ENCODE data around the gene IGF1R. TPM values are rescaled to one million over a fixed set of nuclear protein-coding genes. Genes with fewer than 3 reads are reported as not detected.

Gene IGF1R
- total and polyA plus RNA-seq, 2 of the 13 experiments (the other 11 are each of a cell fraction or from before 2014, with no cell fraction given): 15.9 to 18.4 TPM

DNA sequence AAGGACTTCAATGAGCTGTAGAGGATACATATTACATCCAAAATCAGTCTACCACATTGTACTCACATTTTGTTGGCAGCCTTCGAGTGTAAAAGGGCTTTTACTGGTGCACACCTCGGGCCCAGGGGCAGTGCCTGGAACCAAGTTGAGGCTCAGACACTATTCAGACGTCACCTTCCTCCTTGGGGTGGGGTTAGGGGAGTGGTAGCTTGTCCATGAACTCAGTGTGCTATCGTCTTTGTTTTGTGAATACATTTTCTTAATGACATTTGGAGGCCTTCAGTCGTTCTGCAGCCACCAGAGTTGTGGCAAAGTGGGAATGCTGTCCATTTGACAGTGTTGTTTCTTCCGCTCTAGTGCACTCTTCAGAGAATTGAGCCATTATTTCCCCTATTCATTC, 245.1 kb downstream of the IGF1R start:
- Histone ChIP-seq H3K9ac (ENCODE audit: insufficient read depth, low read depth, low read length) (no peak overlapping the region), H2AFZ (ENCODE audit: low read length) (no peak overlapping the region), H3K79me2 (ENCODE audit: insufficient read depth, low read length) (peaks cover 4% of the 10 kb centered on the region), H3K4me3 (replicated peaks in 1 of 3; ENCODE audit: insufficient read depth in 1 of 3, low read depth in 2 of 3, low read length in 3 of 3) (no peak overlapping the region), H3K4me1 (ENCODE audit: insufficient read depth, low read length) (peaks cover 29% of the 10 kb centered on the region), H4K20me1 (ENCODE audit: insufficient read depth, low read length) (peaks cover 25% of the 10 kb centered on the region), H3K27me3 (ENCODE audit: control insufficient read depth in 1 of 2, insufficient read depth in 2 of 2, low read length in 2 of 2) (no peaks in the 10 kb centered on the region), H3K4me2 (ENCODE audit: low read depth, low read length) (no peak overlapping the region), H3K9me3 (ENCODE audit: low read length) (no peaks in the 10 kb centered on the region), H3K27ac (ENCODE audit: extremely low read length, insufficient read depth, low read length) (no peak overlapping the region), H3K36me3 (replicated peaks in 1 of 2; ENCODE audit: control insufficient read depth in 1 of 2, insufficient read depth in 2 of 2, low read length in 2 of 2) (peaks cover 9 to 52% of the 10 kb centered on the region in 2 experiments; a peak in 4 of 5 replicates)
- ChIA-PET POLR2A (no interaction called here), CTCF (ENCODE audit: low intra/inter-chr PET ratio, low total read pairs) (no interaction called here)
- intact Hi-C loops (cut with micrococcal nuclease; ENCODE audit: unreplicated experiment): no loop called here
- TF ChIP-seq ZMYM2 (CRISPR knock-in tag; IDR thresholded peaks at IDR 0.05): no peak
- TF ChIP-seq TFAP4 (IDR thresholded peaks at IDR 0.05; ENCODE audit: borderline replicate concordance, low read depth): no peak
- no peak for TF ChIP-seq GTF2F1 (IDR thresholded peaks at IDR 0.05; ENCODE audit: low read length)
- TF ChIP-seq RBAK (CRISPR knock-in tag; IDR thresholded peaks at IDR 0.05): no peak
- TF ChIP-seq ZNF780A (CRISPR knock-in tag; IDR thresholded peaks at IDR 0.05): no peak
- TF ChIP-seq ZNF615 (CRISPR knock-in tag; IDR thresholded peaks at IDR 0.05; ENCODE audit: borderline replicate concordance): no peak
- TF ChIP-seq SP5 (CRISPR knock-in tag; IDR thresholded peaks at IDR 0.05; ENCODE audit: borderline replicate concordance, low read depth): no peak
- TF ChIP-seq KLF6 (CRISPR knock-in tag; IDR thresholded peaks at IDR 0.05): no peak
- TF ChIP-seq NR3C1 (CRISPR knock-in tag; IDR thresholded peaks at IDR 0.05): no peak
- no peak for TF ChIP-seq FUBP1 (CRISPR knock-in tag; IDR thresholded peaks at IDR 0.05; ENCODE audit: borderline replicate concordance)
- no peak for TF ChIP-seq HHEX (CRISPR knock-in tag; IDR thresholded peaks at IDR 0.05)
- TF ChIP-seq ZNF609 (CRISPR knock-in tag; IDR thresholded peaks at IDR 0.05; ENCODE audit: borderline replicate concordance): no peak
- TF ChIP-seq ZNF17 (CRISPR knock-in tag; IDR thresholded peaks at IDR 0.05): no peak
- TF ChIP-seq HNRNPLL (IDR thresholded peaks at IDR 0.05; ENCODE audit: low read depth, low read length, poor library complexity, severe bottlenecking): no peak
- TF ChIP-seq KLF16 (CRISPR knock-in tag; IDR thresholded peaks at IDR 0.05): no peak
- no peak for TF ChIP-seq JUNB (CRISPR knock-in tag; IDR thresholded peaks at IDR 0.05; ENCODE audit: borderline replicate concordance)
- no peak for TF ChIP-seq SNAPC2 (CRISPR knock-in tag; IDR thresholded peaks at IDR 0.05)
- no peak for TF ChIP-seq NCOA1 (CRISPR knock-in tag; IDR thresholded peaks at IDR 0.05)
- TF ChIP-seq ZNF33A (CRISPR knock-in tag; IDR thresholded peaks at IDR 0.05; ENCODE audit: borderline replicate concordance): no peak
- in situ Hi-C loops (cut with HindIII; ENCODE audit: extremely low pct_ligation_motif_present, low pct_unique_long_range_greater_than_20kb): no loop called here
- no peak for FAIRE-seq
- 96% methylated on average over 6 of the region's 6 CpGs for WGBS (ENCODE audit: low lambda C conversion rate)
- BruUV-seq (replicated peaks): no TSS peak
- DNase-seq (ENCODE audit: low spot score): no peak
- no peak for ATAC-seq
